ENCODE data around the gene FKBP1B. TPM values are rescaled to one million over a fixed set of nuclear protein-coding genes. Genes with fewer than 3 reads are reported as not detected.
"Not testable (repeated sequence)": the region's sequence is repeated elsewhere in the genome, so short reads cannot be mapped to it uniquely, and the experiment has no call there.

Gene FKBP1B
- total RNA-seq (under 1 TPM; 0.39 to 0.49 TPM), polyA plus RNA-seq (1 to 10 TPM in 1 of 3 donors, under 1 TPM in 1, not detected in 1; 0.77 to 1.9 TPM), total RNA-seq (0 to 0.37 (median 0.04) reads per million in 6 experiments)

- Mint-ChIP-seq H3K36me3 (no peaks in the 10 kb centered on the region), H3K27me3 (peaks cover 0 to 7% (median 4%) of the 10 kb centered on the region in 5 donors), H3K27ac (peak within 1 kb of the TSS in 4 of 10 donors; percentile 11 to 75 (median 38)), H3K4me3 (peak within 1 kb of the TSS in 8 of 10 donors; percentile 69 to 92 (median 84)), H3K4me1 (peaks cover 10 to 32% (median 30%) of the 10 kb centered on the region in 4 donors), H3K9me3 (no peaks in the 10 kb centered on the region)
- ATAC-seq (peak in 1 of 2 donors; percentile 18), DNase-seq (peak in 8 of 10 donors; percentile 24 to 75 (median 31))
- POLR2A ChIA-PET = interaction anchor here (0.5 to 6.7 kb wide), 3 partner anchors 28 to 123 kb away, joined by 4 to 48 read pairs (median 9); partner anchors contain the start of genes ATAD2B and SF3B6
Measured at GRCh38 chr2:24049485-24050021, at the start of gene FKBP1B. TSS of gene FKBP1B (plus strand) at chr2:24049741. CDS start at chr2:24049850, 109 bp downstream.

- peaks cover 17 to 33% (median 31%) of the 10 kb centered on the region in 5 donors for H3K27me3 Mint-ChIP-seq
- no peak overlapping the region for H3K4me3 Mint-ChIP-seq
- peaks cover 0 to under 1% (median 0%) of the 10 kb centered on the region in 3 donors for H3K36me3 Mint-ChIP-seq
- POLR2A ChIA-PET = no interaction called here
- H3K9me3 Mint-ChIP-seq = no peaks in the 10 kb centered on the region
- no peak for ATAC-seq
- no peak overlapping the region for H3K27ac Mint-ChIP-seq
- peaks cover 0 to 12% (median 5%) of the 10 kb centered on the region in 4 donors for H3K4me1 Mint-ChIP-seq
- DNase-seq = no peak
Measured at GRCh38 chr2:24007693-24008092, 41.8 kb upstream of the FKBP1B start.

GRCh38 chr2:24008672-24009366 is 40.7 kb upstream of the FKBP1B start:
- no peak for DNase-seq
- ATAC-seq = no peak
- H3K9me3 Mint-ChIP-seq = no peaks in the 10 kb centered on the region
- H3K27ac Mint-ChIP-seq = no peak overlapping the region
- peaks cover 0 to 7% (median 0%) of the 10 kb centered on the region in 3 donors for H3K36me3 Mint-ChIP-seq
- H3K4me1 Mint-ChIP-seq = peaks cover 0 to 12% (median 5%) of the 10 kb centered on the region in 4 donors
- POLR2A ChIA-PET = interaction anchor here (0.6 kb wide), 1 partner anchor 138 kb away, joined by 6 read pairs; no protein-coding TSS in a partner anchor
- peak overlapping the region in 5 of 10 donors; percentile 20 to 56 (median 45) for H3K4me3 Mint-ChIP-seq
- H3K27me3 Mint-ChIP-seq = peaks cover 18 to 43% (median 39%) of the 10 kb centered on the region in 5 donors

- peak overlapping the region in 3 of 10 donors; percentile 20 to 45 (median 27) for H3K4me3 Mint-ChIP-seq
- H3K27ac Mint-ChIP-seq = no peak overlapping the region
Measured at GRCh38 chr2:24009367-24009679, 40.2 kb upstream of the FKBP1B start.

GRCh38 chr2:24009680-24010476 is 39.7 kb upstream of the FKBP1B start, which contains the start of gene MFSD2B:
TSS of gene MFSD2B (plus strand) at chr2:24010085. CDS start at chr2:24010097, 12 bp downstream.
- ATAC-seq = peak; percentile 50 to 52
- peaks cover 21 to 50% (median 39%) of the 10 kb centered on the region in 5 donors for H3K27me3 Mint-ChIP-seq
- peaks cover 0 to 9% (median 0%) of the 10 kb centered on the region in 3 donors for H3K36me3 Mint-ChIP-seq
- POLR2A ChIA-PET = interaction anchor here (0.6 kb wide), 1 partner anchor 29 kb away, joined by 7 read pairs; no protein-coding TSS in a partner anchor
- H3K9me3 Mint-ChIP-seq = no peaks in the 10 kb centered on the region
- H3K4me1 Mint-ChIP-seq = peaks cover 0 to 12% (median 5%) of the 10 kb centered on the region in 4 donors
- no peak within 1 kb of the TSS for H3K27ac Mint-ChIP-seq
- peak within 1 kb of the TSS in 4 of 10 donors; percentile 20 to 45 (median 32) for H3K4me3 Mint-ChIP-seq
- DNase-seq = no peak

More at GRCh38 chr2:24009367-24009679, 40.2 kb upstream of the FKBP1B start:
- peaks cover 0 to 12% (median 5%) of the 10 kb centered on the region in 4 donors for H3K4me1 Mint-ChIP-seq
- POLR2A ChIA-PET = no interaction called here
- no peaks in the 10 kb centered on the region for H3K9me3 Mint-ChIP-seq
- H3K27me3 Mint-ChIP-seq = peaks cover 19 to 46% (median 39%) of the 10 kb centered on the region in 5 donors
- DNase-seq (no peak), ATAC-seq (no peak)
- H3K36me3 Mint-ChIP-seq = peaks cover 0 to 7% (median 0%) of the 10 kb centered on the region in 3 donors

- Mint-ChIP-seq H3K36me3 (peaks cover 0 to 9% (median 0%) of the 10 kb centered on the region in 3 donors), H3K4me3 (peak overlapping the region in 1 of 10 donors; percentile 34), H3K27me3 (peaks cover 21 to 50% (median 39%) of the 10 kb centered on the region in 5 donors), H3K4me1 (peaks cover 0 to 12% (median 5%) of the 10 kb centered on the region in 4 donors), H3K9me3 (no peaks in the 10 kb centered on the region), H3K27ac (no peak overlapping the region)
- no peak for ATAC-seq
- no peak for DNase-seq
- POLR2A ChIA-PET = interaction anchor here (0.6 kb wide), 1 partner anchor 29 kb away, joined by 7 read pairs; no protein-coding TSS in a partner anchor
Measured at GRCh38 chr2:24010477-24011249, 38.9 kb upstream of the FKBP1B start.

GRCh38 chr2:24011250-24012104 is 38.1 kb upstream of the FKBP1B start:
- H3K9me3 Mint-ChIP-seq = no peaks in the 10 kb centered on the region
- no peak for ATAC-seq
- peaks cover 0 to 9% (median 0%) of the 10 kb centered on the region in 3 donors for H3K36me3 Mint-ChIP-seq
- peaks cover 21 to 50% (median 39%) of the 10 kb centered on the region in 5 donors for H3K27me3 Mint-ChIP-seq
- peak overlapping the region in 3 of 10 donors; percentile 10 to 39 (median 33) for H3K4me3 Mint-ChIP-seq
- POLR2A ChIA-PET = no interaction called here
- H3K27ac Mint-ChIP-seq = no peak overlapping the region
- DNase-seq = no peak
- H3K4me1 Mint-ChIP-seq = peaks cover 0 to 12% (median 5%) of the 10 kb centered on the region in 4 donors

- Mint-ChIP-seq H3K27ac (no peak overlapping the region), H3K4me1 (peaks cover 0 to 12% (median 5%) of the 10 kb centered on the region in 4 donors), H3K9me3 (no peaks in the 10 kb centered on the region), H3K27me3 (peaks cover 21 to 50% (median 39%) of the 10 kb centered on the region in 5 donors), H3K36me3 (peaks cover 0 to 9% (median 0%) of the 10 kb centered on the region in 3 donors), H3K4me3 (no peak overlapping the region)
- ATAC-seq (no peak), DNase-seq (no peak)
- POLR2A ChIA-PET = interaction anchor here (0.6 kb wide), 1 partner anchor 982 kb away, joined by 4 read pairs; no protein-coding TSS in a partner anchor
Measured at GRCh38 chr2:24012521-24013188, 36.9 kb upstream of the FKBP1B start.

- H3K36me3 Mint-ChIP-seq, H3K9me3 Mint-ChIP-seq, H3K4me1 Mint-ChIP-seq, H3K27ac Mint-ChIP-seq, POLR2A ChIA-PET, H3K4me3 Mint-ChIP-seq, ATAC-seq, DNase-seq: not testable (repeated sequence)
- H3K27me3 Mint-ChIP-seq = peaks cover 15 to 38% (median 28%) of the 10 kb centered on the region in 5 donors
Measured at GRCh38 chr2:24014902-24015301, 34.6 kb upstream of the FKBP1B start.

- POLR2A ChIA-PET = no interaction called here
- Mint-ChIP-seq H3K9me3 (no peaks in the 10 kb centered on the region), H3K27ac (no peak overlapping the region), H3K4me3 (no peak overlapping the region), H3K27me3 (peaks cover 15 to 37% (median 28%) of the 10 kb centered on the region in 5 donors), H3K36me3 (peaks cover 0 to 9% (median 0%) of the 10 kb centered on the region in 3 donors), H3K4me1 (peaks cover 2 to 6% (median 5%) of the 10 kb centered on the region in 4 donors)
- DNase-seq (no peak), ATAC-seq (no peak)
Measured at GRCh38 chr2:24015562-24016375, 33.8 kb upstream of the FKBP1B start.
